Upper lobe of left lung (tissue), 4 donors: ENCODE measurements around the gene COMMD3.

Experiments
- CTCF ChIP-seq, 6 experiments: fragments of 450-650 bp in 4 of 6; fragments of 200-600 bp in 2 of 6; sonication (generic) in 2 of 6; IDR thresholded peaks; one replicate each; pipeline ENCODE4 v1.5.1; 2016 to 2019; ENCODE audit warnings: antibody characterized with exemption in 6 of 6
- EP300 ChIP-seq, 4 donors: sonication (generic); formaldehyde crosslinking; IDR thresholded peaks; one replicate each; pipeline ENCODE4 v1.5.1; 2017; ENCODE audit warnings: antibody characterized with exemption in 4 of 4, control low read depth in 2 of 4
- POLR2A ChIP-seq, 4 donors: fragments of 450-650 bp; IDR thresholded peaks; one replicate each; pipeline ENCODE4 v1.5.1; 2016 to 2017; ENCODE audit warnings: antibody characterized with exemption in 4 of 4, mild to moderate bottlenecking in 2 of 4

GRCh38 chr10:22285130-22285529, 31.1 kb upstream of the COMMD3 start:
- TF ChIP-seq CTCF (IDR thresholded peaks at IDR 0.05), result no peak
- TF ChIP-seq POLR2A (IDR thresholded peaks at IDR 0.05), result no peak
- TF ChIP-seq EP300 (IDR thresholded peaks at IDR 0.05), result no peak
